ENCODE measurements around the gene BMP2K. TPM values are rescaled to one million over a fixed set of nuclear protein-coding genes. Genes with fewer than 3 reads are reported as not detected.
A peak's percentile ranks its signal among the peaks of the same experiment; 100 is the strongest.
"Not testable (repeated sequence)": the region's sequence is repeated elsewhere in the genome, so short reads cannot be mapped to it uniquely, and the experiment has no call there.

Gene BMP2K
- total RNA-seq, 3 donors from 2014 or later = 8.9 to 9.7 (median 9.3) TPM

- no peak overlapping the region for H3K4me3 Mint-ChIP-seq
- ATAC-seq = no peak
- no peak for DNase-seq
- no peaks in the 10 kb centered on the region for H3K27me3 Mint-ChIP-seq (ENCODE audit: low read depth)
- peaks cover 30% of the 10 kb centered on the region for H3K36me3 Mint-ChIP-seq (ENCODE audit: insufficient read depth)
- no peaks in the 10 kb centered on the region for H3K4me1 Mint-ChIP-seq (ENCODE audit: low read depth)
- H3K9me3 Mint-ChIP-seq = no peaks in the 10 kb centered on the region
Measured at GRCh38 chr4:78829296-78829695, 53.1 kb downstream of the BMP2K start.

GRCh38 chr4:78839676-78840075, 63.5 kb downstream of the BMP2K start:
- H3K36me3 Mint-ChIP-seq (ENCODE audit: insufficient read depth) = peaks cover 14% of the 10 kb centered on the region
- DNase-seq; ATAC-seq; H3K4me3 Mint-ChIP-seq; H3K4me1 Mint-ChIP-seq (ENCODE audit: low read depth); H3K9me3 Mint-ChIP-seq; H3K27me3 Mint-ChIP-seq (ENCODE audit: low read depth): not testable (repeated sequence)

GRCh38 chr4:78840286-78840685, 64.1 kb downstream of the BMP2K start:
- not testable (repeated sequence) for H3K9me3 Mint-ChIP-seq; H3K4me3 Mint-ChIP-seq; DNase-seq; H3K27me3 Mint-ChIP-seq (ENCODE audit: low read depth); H3K4me1 Mint-ChIP-seq (ENCODE audit: low read depth); ATAC-seq
- H3K36me3 Mint-ChIP-seq (ENCODE audit: insufficient read depth) = peaks cover 11% of the 10 kb centered on the region

GRCh38 chr4:78845472-78845871, 69.3 kb downstream of the BMP2K start:
- Mint-ChIP-seq H3K36me3 (ENCODE audit: insufficient read depth) (peaks cover 5% of the 10 kb centered on the region), H3K4me3 (no peak overlapping the region), H3K9me3 (no peaks in the 10 kb centered on the region), H3K4me1 (ENCODE audit: low read depth) (peaks cover 1% of the 10 kb centered on the region), H3K27me3 (ENCODE audit: low read depth) (no peaks in the 10 kb centered on the region)
- DNase-seq (no peak), ATAC-seq (peak in 1 of 2 donors; percentile 32)

GRCh38 chr4:78846258-78846657, 70.1 kb downstream of the BMP2K start:
- ATAC-seq (no peak), DNase-seq (no peak)
- Mint-ChIP-seq H3K36me3 (ENCODE audit: insufficient read depth) (peaks cover 6% of the 10 kb centered on the region), H3K4me1 (ENCODE audit: low read depth) (peaks cover 1% of the 10 kb centered on the region), H3K9me3 (no peaks in the 10 kb centered on the region), H3K4me3 (no peak overlapping the region), H3K27me3 (ENCODE audit: low read depth) (no peaks in the 10 kb centered on the region)

- DNase-seq (no peak), ATAC-seq (no peak)
- peaks cover 3% of the 10 kb centered on the region for H3K36me3 Mint-ChIP-seq (ENCODE audit: insufficient read depth)
- H3K27me3 Mint-ChIP-seq (ENCODE audit: low read depth) = no peaks in the 10 kb centered on the region
- no peaks in the 10 kb centered on the region for H3K9me3 Mint-ChIP-seq
- no peak overlapping the region for H3K4me3 Mint-ChIP-seq
- H3K4me1 Mint-ChIP-seq (ENCODE audit: low read depth) = peaks cover 1% of the 10 kb centered on the region
Measured at GRCh38 chr4:78862314-78862737, 86.2 kb downstream of the BMP2K start.

- H3K27me3 Mint-ChIP-seq (ENCODE audit: low read depth) = no peaks in the 10 kb centered on the region
- H3K4me3 Mint-ChIP-seq = no peak overlapping the region
- peaks cover 1% of the 10 kb centered on the region for H3K4me1 Mint-ChIP-seq (ENCODE audit: low read depth)
- ATAC-seq = no peak
- peaks cover 8% of the 10 kb centered on the region for H3K36me3 Mint-ChIP-seq (ENCODE audit: insufficient read depth)
- no peaks in the 10 kb centered on the region for H3K9me3 Mint-ChIP-seq
- DNase-seq = no peak
Measured at GRCh38 chr4:78863254-78863869, 87.2 kb downstream of the BMP2K start.

GRCh38 chr4:78863991-78864390, 87.8 kb downstream of the BMP2K start:
- H3K9me3 Mint-ChIP-seq = no peaks in the 10 kb centered on the region
- DNase-seq = no peak
- H3K36me3 Mint-ChIP-seq (ENCODE audit: insufficient read depth) = peaks cover 8% of the 10 kb centered on the region
- no peak for ATAC-seq
- no peaks in the 10 kb centered on the region for H3K27me3 Mint-ChIP-seq (ENCODE audit: low read depth)
- H3K4me1 Mint-ChIP-seq (ENCODE audit: low read depth) = peaks cover 1% of the 10 kb centered on the region
- H3K4me3 Mint-ChIP-seq = no peak overlapping the region

GRCh38 chr4:78864405-78865024, 88.4 kb downstream of the BMP2K start:
- ATAC-seq = peak in 1 of 2 donors; percentile 59
- H3K27me3 Mint-ChIP-seq (ENCODE audit: low read depth) = no peaks in the 10 kb centered on the region
- H3K4me1 Mint-ChIP-seq (ENCODE audit: low read depth) = peaks cover 1% of the 10 kb centered on the region
- H3K4me3 Mint-ChIP-seq = no peak overlapping the region
- no peaks in the 10 kb centered on the region for H3K9me3 Mint-ChIP-seq
- no peak for DNase-seq
- peaks cover 8% of the 10 kb centered on the region for H3K36me3 Mint-ChIP-seq (ENCODE audit: insufficient read depth)

GRCh38 chr4:78865451-78865850, 89.3 kb downstream of the BMP2K start:
- no peak overlapping the region for H3K4me3 Mint-ChIP-seq
- peaks cover 1% of the 10 kb centered on the region for H3K4me1 Mint-ChIP-seq (ENCODE audit: low read depth)
- H3K9me3 Mint-ChIP-seq = no peaks in the 10 kb centered on the region
- no peaks in the 10 kb centered on the region for H3K27me3 Mint-ChIP-seq (ENCODE audit: low read depth)
- no peak for ATAC-seq
- H3K36me3 Mint-ChIP-seq (ENCODE audit: insufficient read depth) = peaks cover 5% of the 10 kb centered on the region
- DNase-seq = no peak

GRCh38 chr4:78868712-78869111, 92.6 kb downstream of the BMP2K start:
- ATAC-seq; H3K4me1 Mint-ChIP-seq (ENCODE audit: low read depth); H3K4me3 Mint-ChIP-seq; H3K9me3 Mint-ChIP-seq; H3K27me3 Mint-ChIP-seq (ENCODE audit: low read depth); DNase-seq: not testable (repeated sequence)
- peaks cover 23% of the 10 kb centered on the region for H3K36me3 Mint-ChIP-seq (ENCODE audit: insufficient read depth)

- no peaks in the 10 kb centered on the region for H3K4me1 Mint-ChIP-seq (ENCODE audit: low read depth)
- no peaks in the 10 kb centered on the region for H3K27me3 Mint-ChIP-seq (ENCODE audit: low read depth)
Measured at GRCh38 chr4:78870056-78870455, 93.9 kb downstream of the BMP2K start.

GRCh38 chr4:78876568-78877320, 100.6 kb downstream of the BMP2K start:
- no peaks in the 10 kb centered on the region for H3K9me3 Mint-ChIP-seq
- no peaks in the 10 kb centered on the region for H3K4me1 Mint-ChIP-seq (ENCODE audit: low read depth)
- no peaks in the 10 kb centered on the region for H3K27me3 Mint-ChIP-seq (ENCODE audit: low read depth)
- H3K4me3 Mint-ChIP-seq = no peak overlapping the region
- H3K36me3 Mint-ChIP-seq (ENCODE audit: insufficient read depth) = peaks cover 19% of the 10 kb centered on the region
- DNase-seq (no peak), ATAC-seq (no peak)

More at GRCh38 chr4:78870056-78870455, 93.9 kb downstream of the BMP2K start:
- DNase-seq = no peak
- no peak for ATAC-seq
- peaks cover 27% of the 10 kb centered on the region for H3K36me3 Mint-ChIP-seq (ENCODE audit: insufficient read depth)
- no peaks in the 10 kb centered on the region for H3K9me3 Mint-ChIP-seq
- H3K4me3 Mint-ChIP-seq = no peak overlapping the region

- Mint-ChIP-seq H3K27me3 (ENCODE audit: low read depth) (no peaks in the 10 kb centered on the region), H3K4me1 (ENCODE audit: low read depth) (no peaks in the 10 kb centered on the region), H3K36me3 (ENCODE audit: insufficient read depth) (peaks cover 9% of the 10 kb centered on the region), H3K9me3 (no peaks in the 10 kb centered on the region), H3K4me3 (no peak overlapping the region)
- DNase-seq (no peak), ATAC-seq (no peak)
Measured at GRCh38 chr4:78878031-78878430, 101.9 kb downstream of the BMP2K start.
